Gastrocnemius medialis (tissue), 4 donors: ENCODE data around the gene ZDHHC3. TPM values are rescaled to one million over a fixed set of nuclear protein-coding genes. Genes with fewer than 3 reads are reported as not detected.

ENCODE experiments used
- ATAC-seq, 2 donors: fragments of 150-250 bp; one replicate each; pipeline ENCODE4 v1.9.1; 2016
- DNase-seq, 2 donors: peaks; one replicate each; pipeline ENCODE4 v3.0.0-alpha.2; 2019
- H3K27ac ChIP-seq, 4 donors: fragments of 200-600 bp; sonication (generic); 1 replicate in 1 of 4; 2 replicates in 3 of 4; pipeline ENCODE4 v1.5.1; 2016 to 2018; ENCODE audit warnings: mild to moderate bottlenecking in 2 of 4, moderate library complexity in 1 of 4
- H3K27me3 ChIP-seq, 3 donors: fragments of 200-600 bp; sonication (generic) in 2 of 3; 1 replicate in 1 of 3; 2 replicates in 2 of 3; pipeline versions ENCODE4 v1.5.1 to v1.6.0; 2016 to 2019; ENCODE audit warnings: mild to moderate bottlenecking in 1 of 3, moderate library complexity in 1 of 3
- H3K36me3 ChIP-seq, 2 donors: fragments of 200-600 bp; sonication (generic) in 1 of 2; one replicate each; pipeline ENCODE4 v1.5.1; 2017 to 2018
- H3K4me1 ChIP-seq, 2 donors: fragments of 200-600 bp; sonication (generic) in 1 of 2; one replicate each; pipeline ENCODE4 v1.5.1; 2016 to 2017; ENCODE audit warnings: mild to moderate bottlenecking in 2 of 2
- H3K4me3 ChIP-seq, 4 donors: fragments of 200-600 bp; sonication (generic) in 3 of 4; 1 replicate in 1 of 4; 2 replicates in 3 of 4; pipeline ENCODE4 v1.5.1; 2016 to 2019; ENCODE audit warnings: mild to moderate bottlenecking in 2 of 4
- H3K9me3 ChIP-seq, 3 donors: fragments of 200-600 bp; sonication (generic) in 2 of 3; 1 replicate in 1 of 3; 2 replicates in 2 of 3; pipeline ENCODE4 v1.5.1; 2016 to 2019
- POLR2A ChIP-seq, 2 donors: fragments of 450-650 bp; IDR thresholded peaks; one replicate each; pipeline ENCODE4 v1.6.1; 2017; ENCODE audit warnings: antibody characterized with exemption in 2 of 2, mild to moderate bottlenecking in 2 of 2, moderate library complexity in 2 of 2
- in situ Hi-C, 4 donors: fragments of 200-750 bp; cut with MboI; loops; one replicate each; pipeline versions ENCODE4 v1.15.0 to v1.8.0; 2017; ENCODE audit warnings: low sequenced_read_pairs in 4 of 4
- intact Hi-C: fragments of 100-400 bp; cut with DNase I; formaldehyde crosslinking; loops from one replicate; pipeline ENCODE4 v1.15.1; 2023; ENCODE audit warnings: low total_unique reads
- total RNA-seq, 4 donors: library from RNA; depleted of rRNA; stranded (reverse); fragments of >200 nt; gene quantifications; one replicate each; pipeline versions ENCODE4 v1.1.0 to v1.2.3, GENCODE V29; 2016
- TF ChIP-seq, protein P1 (sequence below), 5 experiments: fragments of 450-650 bp in 3 of 5; fragments of 200-600 bp in 2 of 5; sonication (generic) in 2 of 5; IDR thresholded peaks in 4 of 5; conservative IDR thresholded peaks in 1 of 5; 1 replicate in 4 of 5; 2 replicates in 1 of 5; pipeline ENCODE4 v1.5.1; 2016 to 2019; ENCODE audit warnings: antibody characterized with exemption in 5 of 5, mild to moderate bottlenecking in 3 of 5, moderate library complexity in 3 of 5

The ZDHHC3 gene
- total RNA-seq, 4 donors from 2014 or later: 66.2 to 90.5 (median 74.5) TPM

DNA sequence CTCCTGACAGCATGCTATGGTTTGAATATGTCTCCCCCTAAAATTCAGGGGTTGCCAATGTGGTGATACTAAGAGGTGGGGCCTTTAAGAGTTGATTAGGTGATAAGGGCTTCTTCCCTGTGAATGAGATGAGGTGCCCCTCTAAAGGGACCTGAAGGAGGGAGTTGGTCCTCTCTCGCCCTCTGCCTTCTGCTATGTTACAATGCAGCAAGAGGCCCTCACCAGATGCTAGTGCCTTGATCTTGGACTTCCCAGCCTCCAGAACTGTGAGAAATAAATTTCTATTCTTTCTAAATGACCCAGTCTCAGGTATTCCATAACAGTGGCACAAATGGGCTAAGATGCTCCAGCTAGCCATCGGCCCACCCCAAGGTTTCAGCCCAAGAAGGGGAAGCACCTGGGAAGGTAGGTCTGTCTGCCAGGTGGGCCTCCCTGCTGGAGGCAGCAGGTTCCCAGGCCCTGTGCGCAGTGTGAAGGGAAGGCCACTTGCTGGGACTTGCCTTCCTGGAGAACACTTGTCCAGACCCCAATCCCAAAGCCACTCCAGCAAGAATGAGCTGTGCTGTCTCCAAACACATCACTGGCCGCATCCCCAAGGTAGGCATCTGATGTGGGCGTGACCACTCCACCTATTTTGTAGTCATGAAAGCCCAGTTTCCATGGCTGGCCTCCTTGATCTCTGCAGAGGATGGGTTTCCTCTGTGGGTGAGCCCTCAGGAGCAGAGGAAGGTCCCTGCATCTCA lies 92.6 kb downstream of the ZDHHC3 start:
- in situ Hi-C loops: no loop called here
- peaks cover 0 to 3% (median 0%) of the 10 kb centered on the region in 3 donors for H3K27me3 ChIP-seq
- DNase-seq: no peak

GRCh38 chr3:44880284-44880683 lies 95.7 kb downstream of the ZDHHC3 start:
- H3K4me3 ChIP-seq: no peak overlapping the region
- H3K9me3 ChIP-seq: no peaks in the 10 kb centered on the region
- no peak overlapping the region for H3K27ac ChIP-seq
- TF ChIP-seq POLR2A (IDR thresholded peaks at IDR 0.05): no peak
- TF ChIP-seq, protein P1, sequence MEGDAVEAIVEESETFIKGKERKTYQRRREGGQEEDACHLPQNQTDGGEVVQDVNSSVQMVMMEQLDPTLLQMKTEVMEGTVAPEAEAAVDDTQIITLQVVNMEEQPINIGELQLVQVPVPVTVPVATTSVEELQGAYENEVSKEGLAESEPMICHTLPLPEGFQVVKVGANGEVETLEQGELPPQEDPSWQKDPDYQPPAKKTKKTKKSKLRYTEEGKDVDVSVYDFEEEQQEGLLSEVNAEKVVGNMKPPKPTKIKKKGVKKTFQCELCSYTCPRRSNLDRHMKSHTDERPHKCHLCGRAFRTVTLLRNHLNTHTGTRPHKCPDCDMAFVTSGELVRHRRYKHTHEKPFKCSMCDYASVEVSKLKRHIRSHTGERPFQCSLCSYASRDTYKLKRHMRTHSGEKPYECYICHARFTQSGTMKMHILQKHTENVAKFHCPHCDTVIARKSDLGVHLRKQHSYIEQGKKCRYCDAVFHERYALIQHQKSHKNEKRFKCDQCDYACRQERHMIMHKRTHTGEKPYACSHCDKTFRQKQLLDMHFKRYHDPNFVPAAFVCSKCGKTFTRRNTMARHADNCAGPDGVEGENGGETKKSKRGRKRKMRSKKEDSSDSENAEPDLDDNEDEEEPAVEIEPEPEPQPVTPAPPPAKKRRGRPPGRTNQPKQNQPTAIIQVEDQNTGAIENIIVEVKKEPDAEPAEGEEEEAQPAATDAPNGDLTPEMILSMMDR (IDR thresholded peaks at IDR 0.05 in 4 of 5, conservative IDR thresholded peaks at IDR 0.05 in 1 of 5): no peak
- H3K27me3 ChIP-seq: peaks cover 0 to 3% (median 0%) of the 10 kb centered on the region in 3 donors
- H3K4me1 ChIP-seq: no peaks in the 10 kb centered on the region
- intact Hi-C loops: no loop called here
- in situ Hi-C loops: no loop called here
- DNase-seq (no peak), ATAC-seq (no peak)
- H3K36me3 ChIP-seq: no peaks in the 10 kb centered on the region

More for the DNA sequence above, 92.6 kb downstream of the ZDHHC3 start:
- Histone ChIP-seq H3K4me1 (no peaks in the 10 kb centered on the region), H3K9me3 (no peaks in the 10 kb centered on the region), H3K36me3 (no peaks in the 10 kb centered on the region), H3K4me3 (no peak overlapping the region), H3K27ac (no peak overlapping the region)
- TF ChIP-seq POLR2A (IDR thresholded peaks at IDR 0.05): no peak
- TF ChIP-seq, protein P1 (IDR thresholded peaks at IDR 0.05 in 4 of 5, conservative IDR thresholded peaks at IDR 0.05 in 1 of 5): no peak
- intact Hi-C loops: no loop called here
- no peak for ATAC-seq

DNA sequence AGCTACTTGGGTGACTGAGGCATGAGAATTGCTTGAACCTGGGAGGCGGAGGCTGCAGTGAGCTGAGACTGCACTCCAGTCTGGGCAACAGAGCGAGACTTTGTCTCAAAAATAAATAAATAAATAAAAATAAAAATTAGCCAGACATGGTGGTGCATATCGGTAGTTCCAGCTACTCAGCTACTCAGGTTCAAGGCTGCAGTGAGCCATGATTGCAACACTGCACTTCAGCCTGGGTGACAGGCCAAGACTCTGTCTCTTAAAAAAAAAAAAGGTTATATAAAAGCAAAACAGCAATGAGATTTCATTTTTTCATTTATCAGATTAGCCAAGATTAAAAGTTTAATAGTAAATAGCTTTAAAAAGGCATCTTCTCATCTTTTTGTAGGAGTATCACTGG lies 98.6 kb downstream of the ZDHHC3 start:
- ATAC-seq: no peak
- Histone ChIP-seq H3K4me1 (no peaks in the 10 kb centered on the region), H3K36me3 (no peaks in the 10 kb centered on the region), H3K27me3 (no peaks in the 10 kb centered on the region), H3K9me3 (no peaks in the 10 kb centered on the region), H3K4me3 (no peak overlapping the region), H3K27ac (no peak overlapping the region)
- intact Hi-C loops: no loop called here
- no peak for DNase-seq
- TF ChIP-seq POLR2A (IDR thresholded peaks at IDR 0.05): no peak
- TF ChIP-seq, protein P1 (IDR thresholded peaks at IDR 0.05 in 4 of 5, conservative IDR thresholded peaks at IDR 0.05 in 1 of 5): no peak
- in situ Hi-C loops: no loop called here

GRCh38 chr3:44875596-44875995 lies 100.4 kb downstream of the ZDHHC3 start:
- Histone ChIP-seq H3K4me1 (no peaks in the 10 kb centered on the region), H3K27ac (no peak overlapping the region), H3K4me3 (no peak overlapping the region), H3K36me3 (no peaks in the 10 kb centered on the region), H3K27me3 (no peaks in the 10 kb centered on the region), H3K9me3 (no peaks in the 10 kb centered on the region)
- intact Hi-C loops: no loop called here
- TF ChIP-seq, protein P1 (IDR thresholded peaks at IDR 0.05 in 4 of 5, conservative IDR thresholded peaks at IDR 0.05 in 1 of 5): no peak
- TF ChIP-seq POLR2A (IDR thresholded peaks at IDR 0.05): no peak
- ATAC-seq (no peak), DNase-seq (no peak)
- in situ Hi-C loops: no loop called here

Other genes starting within 250 kb of the ZDHHC3 start
- 1 to 10 TPM in 3 of 4 donors, under 1 TPM in 1; 0.92 to 4.7 (median 1.4) TPM for gene ZNF501, start 246.5 kb downstream of the ZDHHC3 start, total RNA-seq
- 10 to 100 TPM; 28.5 to 36.2 (median 31.4) TPM for gene KIAA1143, start 214.6 kb downstream of the ZDHHC3 start, total RNA-seq
- gene KIF15, start 214.4 kb downstream of the ZDHHC3 start, total RNA-seq: 1 to 10 TPM in 1 of 4 donors, under 1 TPM in 3; 0.25 to 1.6 (median 0.38) TPM
- gene TMEM42, start 114.3 kb downstream of the ZDHHC3 start, total RNA-seq: 10 to 100 TPM in 3 of 4 donors, 1 to 10 TPM in 1; 7.2 to 19.7 (median 14.9) TPM
- not detected for gene TGM4, start 101.6 kb downstream of the ZDHHC3 start, total RNA-seq
- 10 to 100 TPM; 57.4 to 80.3 (median 60.9) TPM for gene EXOSC7, start 70 bp upstream of the ZDHHC3 start, total RNA-seq
- 10 to 100 TPM; 14.5 to 23.4 (median 20.7) TPM for gene CLEC3B, start 50.1 kb upstream of the ZDHHC3 start, total RNA-seq
- under 1 TPM; 0.12 to 0.82 (median 0.49) TPM for gene CDCP1, start 170.2 kb upstream of the ZDHHC3 start, total RNA-seq